Stomach (tissue), 9 donors: ENCODE measurements around the gene PDE4D. TPM values are rescaled to one million over a fixed set of nuclear protein-coding genes. Genes with fewer than 3 reads are reported as not detected.

Source experiments
- DNase-seq, 2 donors: peaks; one replicate each; pipeline versions ENCODE4 v3.0.0 to v3.0.0-alpha.2; 2013 to 2019
- H3K27ac ChIP-seq, 5 donors: fragments of 200-600 bp in 4 of 5; sonication (generic) in 4 of 5; one replicate each; pipeline ENCODE4 v1.5.1; 2013 to 2019; ENCODE audit warnings: mild to moderate bottlenecking in 1 of 5, moderate library complexity in 1 of 5
- H3K27me3 ChIP-seq, 3 donors: fragments of 200-600 bp; sonication (generic); one replicate each; pipeline ENCODE4 v1.5.1; 2017 to 2019; ENCODE audit warnings: mixed run types in 1 of 3
- H3K36me3 ChIP-seq, 4 donors: fragments of 200-600 bp; sonication (generic); 1 replicate in 3 of 4; 2 replicates in 1 of 4; pipeline ENCODE4 v1.5.1; 2016 to 2019
- H3K4me1 ChIP-seq, 4 donors: fragments of 200-600 bp; sonication (generic); one replicate each; pipeline ENCODE4 v1.5.1; 2016 to 2019
- H3K4me3 ChIP-seq, 4 donors: fragments of 200-600 bp; sonication (generic) in 3 of 4; one replicate each; pipeline ENCODE4 v1.5.1; 2016 to 2019; ENCODE audit warnings: mild to moderate bottlenecking in 1 of 4
- H3K9me3 ChIP-seq, 4 donors: fragments of 200-600 bp; sonication (generic); one replicate each; pipeline ENCODE4 v1.5.1; 2016 to 2019
- CTCF ChIP-seq, 7 experiments: fragments of 450-650 bp in 4 of 7; fragments of 200-600 bp in 3 of 7; sonication (generic) in 3 of 7; IDR thresholded peaks; one replicate each; pipeline ENCODE4 v1.5.1; 2016 to 2019; ENCODE audit warnings: antibody characterized with exemption in 7 of 7, control low read depth in 2 of 7, mild to moderate bottlenecking in 1 of 7
- EP300 ChIP-seq: sonication (generic); formaldehyde crosslinking; IDR thresholded peaks from one replicate; pipeline ENCODE4 v1.6.1; 2017; ENCODE audit warnings: antibody characterized with exemption
- POLR2A ChIP-seq, 4 donors: fragments of 450-650 bp; IDR thresholded peaks; one replicate each; pipeline ENCODE4 v1.6.1; 2016; ENCODE audit warnings: antibody characterized with exemption in 4 of 4, control low read depth in 2 of 4, mild to moderate bottlenecking in 1 of 4, moderate library complexity in 1 of 4
- POLR2AphosphoS5 ChIP-seq, 3 donors: sonication (generic); formaldehyde crosslinking; IDR thresholded peaks; one replicate each; pipeline ENCODE4 v1.6.1; 2016; ENCODE audit warnings: antibody characterized with exemption in 3 of 3
- WGBS, 5 donors: extraction: QIAGEN DNeasy Blood & Tissue Kit in 3 of 5; methylation state at CpG; one replicate each; pipeline versions ENCODE4 v1.1.5 to v1.1.7; 2013 to 2018; 5-methylcytosine and 5-hydroxymethylcytosine counted together
- intact Hi-C: fragments of 100-400 bp; cut with DNase I; formaldehyde crosslinking; loops from one replicate; pipeline ENCODE4 v1.15.1; 2023; ENCODE audit warnings: low total_unique reads
- polyA plus RNA-seq, 3 donors: library from polyadenylated mRNA; stranded (reverse); fragments of 200-250 nt; gene quantifications; one replicate each; pipeline ENCODE4 v1.2.3, GENCODE V29; 2013
- total RNA-seq, 5 donors: library from RNA; depleted of rRNA; stranded (reverse); fragments of >200 nt; gene quantifications; one replicate each; pipeline versions ENCODE4 v1.1.0 to v1.2.3, GENCODE V29; 2014 to 2016
- donor health status: healthy with polysubstance abuse.
- donor health status: Bipolar disorder and iron deficiency.
- donor health status: healthy.

The PDE4D gene
- total and polyA plus RNA-seq, 8 donors = 3.1 to 147 (median 97.3) TPM

- peak in 1 of 2 donors; percentile 7 for DNase-seq
- H3K27me3 ChIP-seq = no peaks in the 10 kb centered on the region
- H3K4me1 ChIP-seq = peaks cover 9 to 32% (median 24%) of the 10 kb centered on the region in 4 donors
These were observed 407.7 kb downstream of the PDE4D start for GRCh38 chr5:59485629-59486439.

GRCh38 chr5:59485107-59485506 lies 408.4 kb downstream of the PDE4D start:
- Histone ChIP-seq H3K36me3 (no peaks in the 10 kb centered on the region), H3K9me3 (no peaks in the 10 kb centered on the region), H3K4me3 (no peak overlapping the region), H3K4me1 (peaks cover 9 to 32% (median 24%) of the 10 kb centered on the region in 4 donors), H3K27ac (no peak overlapping the region), H3K27me3 (no peaks in the 10 kb centered on the region)
- intact Hi-C loops = no loop called here
- DNase-seq = no peak
- 76 to 93% (median 85%) methylated on average over 2 of the region's 2 CpGs for WGBS, 5 donors
- TF ChIP-seq CTCF (IDR thresholded peaks at IDR 0.05) (no peak), EP300 (no peak), POLR2A (IDR thresholded peaks at IDR 0.05) (no peak)

More at GRCh38 chr5:59485629-59486439, 407.7 kb downstream of the PDE4D start:
- WGBS, 5 donors = 51 to 73% (median 57%) methylated on average over 2 of the region's 2 CpGs
- Histone ChIP-seq H3K36me3 (no peaks in the 10 kb centered on the region), H3K9me3 (no peaks in the 10 kb centered on the region), H3K27ac (no peak overlapping the region), H3K4me3 (no peak overlapping the region)
- TF ChIP-seq POLR2AphosphoS5 (IDR thresholded peaks at IDR 0.05) (no peak), CTCF (IDR thresholded peaks at IDR 0.05) (no peak), EP300 (no peak), POLR2A (IDR thresholded peaks at IDR 0.05) (no peak)
- intact Hi-C loops = no loop called here

DNA sequence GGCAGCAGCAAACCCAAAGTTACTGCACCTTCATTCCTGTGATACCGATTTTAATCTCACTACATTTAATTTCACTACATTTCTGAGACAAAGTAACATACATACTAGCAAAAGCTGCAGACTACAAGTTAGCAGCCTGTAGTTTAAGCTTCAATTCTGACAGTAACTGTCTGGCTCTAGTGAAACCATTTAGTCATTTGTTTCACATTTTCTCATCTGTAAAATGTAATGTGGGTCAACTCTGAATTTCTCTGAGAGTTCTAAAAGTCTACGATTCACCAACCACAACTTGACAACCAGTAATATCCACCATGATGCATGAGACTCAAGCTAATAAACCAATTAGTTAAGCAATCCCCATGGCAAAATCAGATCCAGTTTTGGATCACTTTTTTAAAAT lies 408.9 kb downstream of the PDE4D start:
- intact Hi-C loops = no loop called here
- DNase-seq = no peak
- no peaks in the 10 kb centered on the region for H3K27me3 ChIP-seq
- WGBS, 5 donors = 71 to 92% (median 83%) methylated on average over 2 of the region's 2 CpGs
- TF ChIP-seq POLR2A (IDR thresholded peaks at IDR 0.05) = no peak
- peaks cover 9 to 30% (median 23%) of the 10 kb centered on the region in 4 donors for H3K4me1 ChIP-seq
- H3K27ac ChIP-seq = no peak overlapping the region
- no peaks in the 10 kb centered on the region for H3K9me3 ChIP-seq
- no peaks in the 10 kb centered on the region for H3K36me3 ChIP-seq
- H3K4me3 ChIP-seq = no peak overlapping the region

GRCh38 chr5:59483971-59484472 lies 409.5 kb downstream of the PDE4D start:
- TF ChIP-seq EP300 = no peak
- TF ChIP-seq POLR2A (IDR thresholded peaks at IDR 0.05) = no peak
- TF ChIP-seq POLR2AphosphoS5 (IDR thresholded peaks at IDR 0.05) = no peak
- no peak for TF ChIP-seq CTCF (IDR thresholded peaks at IDR 0.05)
- Histone ChIP-seq H3K4me3 (no peak overlapping the region), H3K27me3 (no peaks in the 10 kb centered on the region), H3K9me3 (no peaks in the 10 kb centered on the region), H3K36me3 (no peaks in the 10 kb centered on the region), H3K27ac (no peak overlapping the region), H3K4me1 (peaks cover 9 to 27% (median 20%) of the 10 kb centered on the region in 4 donors)
- peak in 1 of 2 donors; percentile 9 for DNase-seq
- intact Hi-C loops = no loop called here

- H3K4me3 ChIP-seq = no peak overlapping the region
- H3K36me3 ChIP-seq = no peaks in the 10 kb centered on the region
- intact Hi-C loops = no loop called here
- H3K4me1 ChIP-seq = no peaks in the 10 kb centered on the region
- no peak for TF ChIP-seq EP300
- no peak for TF ChIP-seq POLR2A (IDR thresholded peaks at IDR 0.05)
- no peak for TF ChIP-seq POLR2AphosphoS5 (IDR thresholded peaks at IDR 0.05)
- TF ChIP-seq CTCF (IDR thresholded peaks at IDR 0.05) = no peak
- no peaks in the 10 kb centered on the region for H3K9me3 ChIP-seq
- no peak overlapping the region for H3K27ac ChIP-seq
- no peaks in the 10 kb centered on the region for H3K27me3 ChIP-seq
- DNase-seq = no peak
- 44 to 89% (median 50%) methylated on average over 2 of the region's 2 CpGs for WGBS, 5 donors
These were observed 414.4 kb downstream of the PDE4D start for GRCh38 chr5:59479086-59479485.
